Measurements from ENCODE around the gene C1GALT1. TPM values are rescaled to one million over a fixed set of nuclear protein-coding genes. Genes with fewer than 3 reads are reported as not detected.

Gene C1GALT1
- total RNA-seq, 1 experiment from 2014 or later: 27.2 TPM

DNA sequence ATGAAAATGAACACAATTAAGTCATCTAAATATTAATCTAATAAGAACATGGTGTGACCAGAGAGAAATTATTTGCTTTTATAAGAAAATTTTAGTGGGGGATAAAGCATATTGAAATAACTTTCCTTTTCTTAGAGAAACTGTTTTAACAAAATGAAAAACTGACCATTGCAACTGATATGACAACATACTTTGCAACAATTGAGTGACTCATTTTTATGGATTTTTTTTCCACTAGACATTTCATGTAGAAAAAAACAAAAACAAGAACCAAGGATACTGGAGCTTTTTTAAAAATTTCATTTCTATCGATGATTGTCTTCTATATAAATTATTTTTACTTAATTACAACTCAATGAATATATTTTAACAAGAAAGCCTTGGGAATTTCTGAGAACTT is 90.0 kb downstream of the C1GALT1 start:
- ChIA-PET RAD21 (ENCODE audit: low non-redundant PET in 1 of 2, low total read pairs in 2 of 2, uncharacterized antibody in 2 of 2, unreplicated experiment in 2 of 2) (no interaction called here), POLR2A (no interaction called here), CTCF (no interaction called here)
- H4K20me1 ChIP-seq (ENCODE audit: insufficient read depth): no peaks in the 10 kb centered on the region
- no peak overlapping the region for H3K27ac ChIP-seq (ENCODE audit: low read depth, low read length)
- no peaks in the 10 kb centered on the region for H3K4me1 ChIP-seq (ENCODE audit: control insufficient read depth in 1 of 2, insufficient read depth in 2 of 2, low read length in 2 of 2)
- no peak for DNase-seq (ENCODE audit: low read depth, low spot score)
- intact Hi-C loops (cut with micrococcal nuclease): no loop called here
- ATAC-seq: no peak
- H3K9me2 ChIP-seq (ENCODE audit: insufficient read depth): no peaks in the 10 kb centered on the region
- no peaks in the 10 kb centered on the region for H3K9me3 ChIP-seq (ENCODE audit: control insufficient read depth in 1 of 2, insufficient read depth in 1 of 2, low read depth in 1 of 2, low read length in 2 of 2)
- no peak overlapping the region for H3K4me3 ChIP-seq (replicated peaks in 1 of 2; ENCODE audit: low read depth in 1 of 2, low read length in 2 of 2)
- no TSS peak for BruUV-seq (replicated peaks)
- no peak overlapping the region for H3K4me2 ChIP-seq (ENCODE audit: low read length)
- no peaks in the 10 kb centered on the region for H3K27me3 ChIP-seq (ENCODE audit: insufficient read depth, low read length)
- no peak overlapping the region for H2AFZ ChIP-seq (ENCODE audit: low read depth, low read length, poor library complexity, severe bottlenecking)
- no peaks in the 10 kb centered on the region for H3K36me3 ChIP-seq (ENCODE audit: control insufficient read depth in 1 of 2, insufficient read depth in 2 of 2, low read length in 2 of 2)
- peak; percentile 72 for TF ChIP-seq CEBPB (IDR thresholded peaks at IDR 0.05; ENCODE audit: low read depth)
- no peak for TF ChIP-seq SRF (IDR thresholded peaks at IDR 0.05; ENCODE audit: low read depth)
- no peak overlapping the region for H3K9ac ChIP-seq (ENCODE audit: low read length)
- H3K79me2 ChIP-seq (ENCODE audit: insufficient read depth, low read length): no peaks in the 10 kb centered on the region

GRCh38 chr7:7274782-7275181 is 92.4 kb downstream of the C1GALT1 start:
- RAD21 ChIA-PET (ENCODE audit: low non-redundant PET in 1 of 2, low total read pairs in 2 of 2, uncharacterized antibody in 2 of 2, unreplicated experiment in 2 of 2): no interaction called here
- Histone ChIP-seq H3K79me2 (ENCODE audit: insufficient read depth, low read length) (no peaks in the 10 kb centered on the region), H4K20me1 (ENCODE audit: insufficient read depth) (no peaks in the 10 kb centered on the region), H3K4me2 (ENCODE audit: low read length) (no peak overlapping the region), H3K4me1 (ENCODE audit: control insufficient read depth in 1 of 2, insufficient read depth in 2 of 2, low read length in 2 of 2) (no peaks in the 10 kb centered on the region), H3K4me3 (replicated peaks in 1 of 2; ENCODE audit: low read depth in 1 of 2, low read length in 2 of 2) (no peak overlapping the region), H3K9me3 (ENCODE audit: control insufficient read depth in 1 of 2, insufficient read depth in 1 of 2, low read depth in 1 of 2, low read length in 2 of 2) (no peaks in the 10 kb centered on the region), H3K27ac (ENCODE audit: low read depth, low read length) (no peak overlapping the region), H2AFZ (ENCODE audit: low read depth, low read length, poor library complexity, severe bottlenecking) (no peak overlapping the region), H3K27me3 (ENCODE audit: insufficient read depth, low read length) (no peaks in the 10 kb centered on the region), H3K36me3 (ENCODE audit: control insufficient read depth in 1 of 2, insufficient read depth in 2 of 2, low read length in 2 of 2) (no peaks in the 10 kb centered on the region), H3K9ac (ENCODE audit: low read length) (no peak overlapping the region), H3K9me2 (ENCODE audit: insufficient read depth) (no peaks in the 10 kb centered on the region)
- POLR2A ChIA-PET: no interaction called here
- no TSS peak for BruUV-seq (replicated peaks)
- CTCF ChIA-PET: no interaction called here
- ATAC-seq (no peak), DNase-seq (ENCODE audit: low read depth, low spot score) (no peak)
- intact Hi-C loops (cut with micrococcal nuclease): no loop called here
- TF ChIP-seq CEBPB (IDR thresholded peaks at IDR 0.05; ENCODE audit: low read depth) (no peak), FOSL1 (IDR thresholded peaks at IDR 0.05; ENCODE audit: low read depth) (no peak), EZH2phosphoT487 (IDR thresholded peaks at IDR 0.05; ENCODE audit: borderline replicate concordance) (no peak), TCF7L2 (IDR thresholded peaks at IDR 0.05; ENCODE audit: borderline replicate concordance, extremely low read depth, insufficient read depth, insufficient read length) (no peak), YY1 (IDR thresholded peaks at IDR 0.05; ENCODE audit: extremely low read depth, insufficient replicate concordance, low read depth, low read length) (no peak), JUND (IDR thresholded peaks at IDR 0.05) (no peak), ZFX (IDR thresholded peaks at IDR 0.05) (no peak), CBX3 (IDR thresholded peaks at IDR 0.05; ENCODE audit: low read depth) (no peak), SIN3A (IDR thresholded peaks at IDR 0.05; ENCODE audit: low read depth) (no peak), POLR2AphosphoS5 (IDR thresholded peaks at IDR 0.05; ENCODE audit: low read depth, low read length) (no peak), EGR1 (IDR thresholded peaks at IDR 0.05; ENCODE audit: low read depth) (no peak), ELF1 (IDR thresholded peaks at IDR 0.05; ENCODE audit: borderline replicate concordance, low read depth) (no peak), SRF (IDR thresholded peaks at IDR 0.05; ENCODE audit: low read depth) (no peak)
- TF ChIP-seq, protein P1, sequence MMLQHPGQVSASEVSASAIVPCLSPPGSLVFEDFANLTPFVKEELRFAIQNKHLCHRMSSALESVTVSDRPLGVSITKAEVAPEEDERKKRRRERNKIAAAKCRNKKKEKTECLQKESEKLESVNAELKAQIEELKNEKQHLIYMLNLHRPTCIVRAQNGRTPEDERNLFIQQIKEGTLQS (IDR thresholded peaks at IDR 0.05): no peak
- TF ChIP-seq, protein P2, sequence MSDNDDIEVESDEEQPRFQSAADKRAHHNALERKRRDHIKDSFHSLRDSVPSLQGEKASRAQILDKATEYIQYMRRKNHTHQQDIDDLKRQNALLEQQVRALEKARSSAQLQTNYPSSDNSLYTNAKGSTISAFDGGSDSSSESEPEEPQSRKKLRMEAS (IDR thresholded peaks at IDR 0.05): no peak

Data from HCT116 (cell line).